GM18499 (cell line): ENCODE results near the gene KLF6.
A peak's percentile ranks its signal among the peaks of the same experiment; 100 is the strongest.

ENCODE experiments used
- ATAC-seq: cut with Tn5 transposase; IDR thresholded peaks from one replicate; pipeline ENCODE4 v1.9.1; 2021; ENCODE audit warnings: moderate number of reproducible peaks; ENCODE audit not compliant: insufficient read depth, unreplicated experiment

Gene KLF6

DNA sequence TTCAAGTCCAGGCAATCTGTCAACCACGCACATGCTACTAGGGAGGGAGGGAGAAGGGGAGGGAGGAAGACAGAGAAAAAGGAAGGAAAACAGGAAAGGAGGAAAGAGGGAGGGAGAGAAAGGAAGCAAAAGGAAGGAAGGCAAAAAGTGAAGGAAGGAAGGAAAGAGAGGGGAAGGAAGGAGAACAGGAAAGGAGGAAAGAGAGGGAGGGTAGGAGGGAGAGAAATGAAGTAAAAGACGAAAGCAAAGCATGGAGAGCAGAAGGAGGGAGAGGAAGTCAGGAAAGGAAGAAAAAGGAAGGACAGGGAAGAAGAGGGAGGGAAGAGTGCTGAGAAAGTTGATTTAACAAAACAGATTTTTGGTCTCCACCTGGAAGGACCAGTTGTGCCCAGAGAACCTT lies 25.6 kb downstream of the KLF6 start:
- no peak for ATAC-seq

DNA sequence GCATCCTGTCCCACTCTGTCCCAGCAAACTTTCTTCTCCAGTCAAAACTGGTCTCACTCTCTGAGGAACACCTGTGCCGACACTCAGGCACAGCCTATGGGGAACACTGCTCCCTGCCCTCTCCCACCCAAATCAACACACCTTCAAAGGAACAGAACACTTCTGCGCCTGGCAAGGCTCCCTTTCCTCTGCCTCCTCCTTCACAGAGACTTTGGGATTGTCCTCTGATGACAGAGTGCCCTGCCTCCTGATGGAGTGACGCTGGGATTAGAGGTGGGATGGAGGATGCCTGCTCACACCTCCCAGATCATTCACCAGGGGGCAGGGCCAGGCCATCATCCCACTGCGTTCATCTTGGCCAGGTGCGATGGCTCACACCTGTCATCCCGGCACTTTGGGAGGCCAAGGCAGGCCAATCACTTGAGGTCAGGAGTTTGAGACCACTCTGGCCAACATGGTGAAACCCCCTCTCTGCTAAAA lies 26.5 kb downstream of the KLF6 start:
- no peak for ATAC-seq

DNA sequence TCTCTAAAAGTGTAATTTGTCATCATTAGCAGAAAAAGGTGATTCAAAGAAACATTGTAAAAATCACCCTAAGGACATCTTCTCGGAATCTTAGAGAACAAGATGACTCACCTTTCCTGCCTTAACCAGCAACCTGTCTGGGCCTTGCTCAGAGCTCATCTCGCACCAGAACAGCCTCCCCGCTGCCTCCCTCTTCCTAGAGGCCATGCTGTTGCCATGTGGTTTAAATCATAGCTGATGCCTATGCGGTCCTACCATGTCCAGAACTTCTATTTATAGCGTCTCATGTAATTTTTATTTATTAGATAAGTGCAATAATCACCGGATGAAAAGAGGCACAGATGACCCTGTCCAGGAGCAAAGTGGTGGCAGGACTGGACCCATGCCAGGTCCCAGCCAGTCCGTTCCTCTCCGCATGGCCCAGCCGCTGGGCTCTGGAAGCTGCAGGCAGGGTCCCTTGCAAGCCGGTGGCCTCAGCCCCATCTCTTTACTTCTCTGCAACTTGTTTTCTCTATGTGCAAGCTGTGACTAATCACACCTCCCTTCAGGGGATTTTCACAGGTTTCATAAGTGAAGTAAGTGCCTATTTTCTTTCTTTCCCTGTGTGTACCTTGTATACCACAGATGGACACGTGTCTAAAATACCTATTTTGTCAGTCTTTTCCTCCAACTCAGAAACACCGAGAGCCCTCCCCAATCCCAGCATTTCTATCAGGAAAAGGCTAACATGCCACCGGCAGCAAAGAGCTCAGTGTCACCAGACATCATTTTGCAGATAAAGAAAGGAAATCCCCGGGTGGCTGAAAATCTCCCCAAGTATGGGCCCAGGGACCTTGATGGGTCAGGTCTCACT lies 27.1 kb downstream of the KLF6 start:
- peak; percentile 89 for ATAC-seq

DNA sequence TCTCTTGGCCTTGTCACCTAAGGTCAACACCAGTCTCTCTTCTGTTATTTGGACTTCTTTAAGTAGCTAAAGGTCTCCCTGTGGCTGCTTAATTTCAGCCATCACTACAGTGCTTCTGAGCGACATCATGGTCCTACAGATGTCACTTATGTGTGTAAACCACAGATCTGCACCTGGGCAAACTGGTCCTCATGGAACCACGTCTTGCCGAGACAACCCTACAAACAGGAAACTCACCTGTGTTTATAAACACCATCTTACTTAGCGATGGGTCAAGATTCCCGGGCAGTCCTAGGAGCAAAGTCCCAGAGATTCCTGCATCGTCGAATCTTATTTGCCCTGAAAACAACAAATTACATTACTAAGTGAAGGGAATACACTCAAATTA lies 27.8 kb downstream of the KLF6 start:
- ATAC-seq: no peak

DNA sequence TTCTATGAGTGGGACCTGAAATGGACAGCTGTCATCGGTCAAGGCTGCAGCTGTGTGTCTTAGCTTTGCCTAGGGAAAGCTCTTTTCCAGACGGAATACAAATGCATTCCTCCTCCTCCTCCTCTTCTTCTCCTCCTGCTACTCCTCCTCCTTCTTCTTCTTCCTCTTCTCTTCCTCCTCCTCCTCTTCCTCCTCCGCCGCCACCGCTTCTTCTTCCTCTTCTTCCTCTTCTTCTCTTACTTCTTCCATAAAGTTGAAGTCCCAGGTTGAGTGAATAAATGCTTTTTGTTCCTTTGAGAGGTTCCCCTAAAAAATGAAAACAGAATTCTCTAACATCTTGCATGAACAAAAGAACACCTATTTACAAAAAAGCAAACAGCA lies 28.7 kb downstream of the KLF6 start:
- no peak for ATAC-seq

DNA sequence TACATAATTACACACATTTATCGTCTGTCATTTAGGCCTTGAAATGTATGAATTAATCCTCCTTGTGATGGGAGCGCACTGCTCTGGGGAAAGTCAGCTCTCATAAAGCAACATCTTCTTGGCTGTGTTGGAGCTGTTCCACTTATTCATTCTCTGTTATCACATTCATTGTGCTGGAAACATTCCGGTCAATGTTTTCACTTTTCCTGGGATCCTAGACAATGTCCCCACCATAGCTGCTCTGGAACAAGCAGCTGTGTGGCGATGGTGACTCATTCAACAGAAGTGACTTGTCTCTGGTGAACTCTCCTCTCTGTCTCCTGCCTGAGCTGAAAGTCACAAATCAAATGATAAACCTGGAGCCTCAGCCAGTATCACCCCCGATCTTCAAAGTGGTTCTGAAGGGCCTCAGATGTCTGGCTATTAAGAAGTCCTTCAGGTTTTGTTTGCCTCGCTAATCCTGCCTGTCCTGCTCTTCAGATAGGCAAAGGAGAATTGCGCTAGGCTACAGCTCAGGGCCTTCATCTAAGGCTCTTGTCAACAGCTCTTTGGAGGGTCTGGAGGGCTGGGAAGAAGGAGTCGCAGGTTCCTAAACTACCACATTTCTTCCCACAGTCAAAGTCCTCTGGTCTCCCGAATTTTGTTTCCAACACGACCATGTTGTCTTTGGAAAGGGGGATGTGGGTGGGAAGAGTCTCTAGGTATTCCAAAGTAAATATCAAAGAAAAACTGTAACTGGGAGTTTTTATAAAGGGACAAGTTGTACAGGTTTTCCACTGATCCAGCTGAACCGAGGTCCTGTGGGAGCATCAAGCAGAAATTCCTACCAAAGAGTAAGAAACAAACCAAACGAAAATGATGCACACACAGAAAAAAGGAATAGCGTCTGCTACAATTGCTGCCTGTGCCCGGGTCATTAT lies 29.3 kb downstream of the KLF6 start:
- ATAC-seq: no peak

DNA sequence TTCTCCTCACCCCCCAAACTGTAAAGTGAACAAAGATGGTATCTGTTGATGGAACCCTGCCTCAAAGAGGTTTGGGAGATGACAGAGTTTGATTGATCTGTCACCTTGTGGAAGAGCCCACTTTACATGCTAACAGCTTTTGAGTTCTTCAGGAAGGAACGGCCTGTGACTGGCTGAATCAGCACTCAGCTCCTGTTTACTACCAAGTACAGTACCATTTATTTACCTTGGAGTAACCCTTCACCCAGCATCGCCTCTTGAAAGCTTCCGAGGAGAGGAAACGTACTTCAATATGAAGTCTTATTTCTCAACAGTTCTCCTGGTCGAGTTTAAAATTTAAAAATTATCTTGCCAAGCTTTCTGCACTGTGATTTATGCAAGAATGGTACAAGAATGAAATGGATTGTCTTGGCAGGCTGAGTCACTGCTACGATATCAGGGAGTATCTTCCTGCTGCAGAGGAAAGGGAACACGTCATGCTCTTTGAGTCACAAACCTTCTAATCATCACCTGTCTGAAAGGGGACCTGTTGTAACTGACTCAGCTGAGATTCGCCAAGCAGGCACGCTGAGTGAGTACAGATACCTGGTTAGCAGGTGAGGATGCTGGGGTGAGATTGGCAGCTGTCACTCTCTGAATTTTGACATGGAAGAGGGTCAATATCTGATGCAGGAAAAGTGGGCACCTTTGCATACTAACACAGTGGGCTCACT lies 30.1 kb downstream of the KLF6 start:
- no peak for ATAC-seq

DNA sequence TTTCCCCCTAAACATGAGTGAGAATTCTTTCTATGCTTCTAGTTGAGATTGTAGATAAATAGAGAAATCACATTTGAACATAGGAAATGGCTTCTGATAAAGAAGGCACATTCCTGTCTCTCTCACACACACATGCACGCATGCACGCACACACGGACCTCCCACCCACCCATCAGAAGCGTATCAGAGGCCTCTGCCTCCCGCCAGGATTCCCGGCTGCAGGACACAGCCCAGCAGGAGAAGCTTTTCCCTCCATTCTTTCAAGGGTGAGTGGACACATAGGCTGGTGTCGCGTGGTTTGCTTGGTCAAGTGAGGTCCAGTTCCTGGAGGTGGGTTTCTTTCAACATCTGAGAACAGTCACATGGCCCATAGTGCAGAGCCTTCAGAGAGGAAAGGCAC lies 34.2 kb downstream of the KLF6 start:
- ATAC-seq: no peak

DNA sequence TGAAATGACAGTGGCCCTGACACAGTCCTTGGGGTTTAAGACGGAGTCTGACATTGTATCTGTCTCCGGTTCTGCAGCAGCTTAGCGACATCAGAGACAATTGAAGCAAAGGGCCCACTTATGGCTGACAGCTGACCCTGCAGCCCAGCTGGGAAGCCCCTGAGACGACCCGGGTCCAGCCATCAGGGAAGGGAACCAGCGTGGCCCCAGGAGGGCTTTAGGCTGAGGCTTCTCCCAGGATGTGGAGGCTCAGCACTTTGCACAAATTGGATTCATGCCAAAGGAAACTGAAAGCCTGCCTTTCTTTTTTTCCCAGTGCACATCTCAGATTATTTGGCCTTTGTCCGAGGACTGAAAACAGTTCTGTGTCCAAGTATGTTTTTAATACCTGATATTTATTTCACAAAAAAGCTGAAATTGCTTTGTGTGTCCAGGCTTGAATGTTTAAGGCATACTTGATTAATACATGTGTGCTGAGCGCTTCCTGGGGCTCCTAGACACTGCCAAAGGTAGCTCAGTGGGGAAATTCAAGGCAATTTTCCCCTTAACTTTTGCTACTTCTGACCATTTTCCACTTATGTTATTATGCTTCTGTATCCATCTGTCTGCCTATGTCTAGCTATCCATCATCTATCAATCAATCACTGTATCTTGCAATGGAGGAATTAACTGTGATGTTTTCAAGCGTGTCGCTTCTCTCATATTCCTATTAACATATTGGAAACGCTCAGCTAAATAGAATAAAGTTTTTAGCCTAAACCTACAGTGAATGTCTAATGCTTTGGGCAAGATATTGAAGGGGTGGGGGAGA lies 34.8 kb downstream of the KLF6 start:
- ATAC-seq: no peak

DNA sequence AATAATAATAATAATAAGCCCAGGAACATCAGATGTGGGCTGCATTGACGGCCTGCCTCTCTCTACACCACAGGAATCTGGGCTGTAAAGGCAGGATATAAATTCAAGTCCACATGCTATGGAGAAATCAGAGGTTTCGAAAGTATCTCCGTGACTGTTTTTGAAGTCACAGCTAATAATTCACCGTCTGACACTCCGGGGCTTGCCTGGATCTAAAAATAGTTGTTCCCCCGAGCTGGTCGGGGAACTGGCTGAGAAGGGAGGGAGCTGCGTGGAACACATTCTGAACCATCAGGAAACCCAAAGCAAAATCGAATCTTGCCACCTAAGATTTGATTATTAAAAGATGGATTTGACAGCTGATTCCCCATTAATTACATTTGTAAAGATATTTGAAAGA lies 35.4 kb downstream of the KLF6 start:
- ATAC-seq: no peak

DNA sequence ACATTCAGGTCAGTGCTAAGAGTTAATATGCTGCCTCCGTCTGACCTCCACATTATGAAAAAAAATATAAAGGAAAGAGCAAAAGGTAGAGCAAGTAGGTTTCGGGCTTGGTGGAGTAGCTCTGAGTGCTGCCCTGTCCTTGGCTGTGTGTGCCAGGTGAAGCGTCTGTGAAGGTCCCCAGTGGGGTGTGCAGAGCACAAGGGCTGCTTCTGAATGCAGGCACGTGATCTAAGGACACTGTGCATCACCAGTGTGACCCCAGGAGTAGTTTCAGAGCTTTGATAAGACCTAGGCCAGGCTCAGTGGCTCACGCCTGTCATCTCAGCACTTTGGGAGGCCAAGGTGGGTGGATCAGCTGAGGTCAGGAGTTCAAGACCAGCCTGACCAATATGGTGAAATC lies 36.0 kb downstream of the KLF6 start:
- no peak for ATAC-seq

DNA sequence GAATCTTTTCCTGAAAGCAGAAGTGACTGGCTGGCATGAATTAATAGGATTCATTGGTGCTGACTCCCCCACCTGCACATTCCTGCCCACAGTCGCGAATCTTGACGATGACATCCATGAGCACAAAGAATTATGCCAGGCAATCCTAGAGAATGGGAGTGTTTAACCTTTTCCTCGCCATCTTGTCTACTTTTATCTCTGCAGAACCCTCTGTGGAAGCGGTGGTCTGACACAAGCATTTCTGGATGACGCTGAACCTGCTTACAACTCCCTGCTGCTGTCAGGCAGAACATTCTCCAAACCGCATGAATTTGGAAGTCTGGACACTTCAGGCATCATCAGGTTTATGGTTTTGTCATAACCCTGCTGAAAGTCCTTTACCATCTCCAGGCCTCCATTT lies 36.5 kb downstream of the KLF6 start:
- no peak for ATAC-seq

DNA sequence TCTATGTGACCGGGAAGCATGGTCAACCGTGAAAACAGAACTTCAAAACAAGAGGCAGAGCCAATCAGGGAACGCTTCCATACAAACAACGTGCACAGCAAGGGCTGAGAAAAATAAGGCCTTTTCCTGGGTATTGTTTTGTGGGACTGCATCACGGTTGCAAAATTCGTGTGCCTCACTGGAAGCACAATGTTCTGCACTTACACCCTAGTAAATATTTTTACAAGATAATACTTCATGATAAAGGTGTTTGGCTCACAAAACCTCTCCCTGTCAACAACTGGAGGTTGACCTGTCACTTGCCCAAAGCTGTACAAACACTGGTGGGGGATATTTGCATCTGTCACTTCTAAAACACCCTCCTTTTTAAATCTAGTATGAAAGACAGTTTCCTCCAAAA lies 37.0 kb downstream of the KLF6 start:
- no peak for ATAC-seq

DNA sequence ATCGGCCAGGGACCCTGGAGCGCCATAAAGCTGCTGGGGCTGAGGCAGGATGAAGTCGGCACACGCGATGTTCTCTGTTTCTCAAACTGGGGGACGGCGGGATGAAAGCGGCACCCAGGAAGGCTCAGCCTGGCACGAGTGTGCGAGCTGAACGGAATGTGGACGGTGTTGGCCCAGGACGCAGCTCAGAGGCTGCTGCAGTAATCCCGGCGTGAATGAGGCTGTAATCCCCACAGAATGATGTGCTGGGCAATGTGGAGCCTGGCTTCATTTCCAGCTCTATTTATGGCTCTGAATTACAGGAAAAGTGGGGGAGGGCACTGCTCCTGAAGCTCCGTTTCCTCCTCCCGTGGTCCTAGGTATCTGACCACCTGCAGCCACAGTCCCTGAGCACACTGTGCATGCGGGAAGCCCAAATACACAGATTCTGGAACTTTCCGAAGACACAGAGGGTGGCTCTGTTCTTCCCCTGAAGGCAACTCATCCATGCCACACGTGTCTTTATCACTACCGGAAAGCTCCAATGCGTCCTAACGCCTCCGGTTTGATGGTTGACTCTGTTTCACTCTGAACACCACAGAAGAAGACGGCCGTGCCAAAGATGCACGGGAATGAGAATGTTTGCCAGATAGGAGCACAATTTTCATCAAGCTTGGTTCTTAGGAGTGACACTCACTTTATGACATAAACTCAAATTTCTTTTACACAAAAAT lies 37.6 kb downstream of the KLF6 start:
- no peak for ATAC-seq

DNA sequence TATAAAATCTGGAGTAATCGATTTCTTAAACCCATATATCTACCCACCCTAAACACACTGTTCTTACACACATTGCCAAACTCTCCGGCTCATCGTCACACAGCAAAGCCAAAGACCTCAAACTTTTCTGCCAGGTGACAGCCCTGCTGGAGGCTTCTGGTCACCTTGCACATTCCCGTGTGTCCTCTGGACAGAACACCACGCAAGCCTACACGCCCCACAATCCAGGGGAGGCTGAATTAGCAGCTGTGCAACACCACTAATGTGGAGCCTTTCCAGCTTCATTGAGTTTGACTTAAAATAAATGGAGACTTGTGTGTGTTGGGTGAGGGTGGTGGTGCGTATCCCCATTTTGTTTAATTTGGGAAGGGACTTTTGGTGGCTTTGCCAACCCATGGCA lies 38.4 kb downstream of the KLF6 start:
- ATAC-seq: no peak

DNA sequence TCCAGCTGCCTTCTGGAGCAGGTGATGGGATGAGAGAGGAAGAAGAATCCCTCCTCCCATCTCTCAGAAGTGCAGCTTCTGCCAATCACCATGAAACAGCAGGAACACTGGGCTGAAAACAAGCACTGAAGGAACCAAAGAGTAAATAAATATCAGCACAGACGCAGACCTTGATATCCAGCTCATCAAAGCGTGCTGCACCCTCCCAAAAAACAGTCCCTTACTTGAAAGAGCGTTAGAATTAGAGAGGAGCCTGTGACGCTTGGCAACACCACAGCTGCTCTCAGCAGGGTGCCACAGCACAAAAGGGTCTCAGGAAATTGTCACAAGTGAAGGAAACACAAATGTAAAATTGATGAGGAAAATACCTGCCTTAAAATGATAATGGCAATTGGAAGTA lies 39.5 kb downstream of the KLF6 start:
- no peak for ATAC-seq

DNA sequence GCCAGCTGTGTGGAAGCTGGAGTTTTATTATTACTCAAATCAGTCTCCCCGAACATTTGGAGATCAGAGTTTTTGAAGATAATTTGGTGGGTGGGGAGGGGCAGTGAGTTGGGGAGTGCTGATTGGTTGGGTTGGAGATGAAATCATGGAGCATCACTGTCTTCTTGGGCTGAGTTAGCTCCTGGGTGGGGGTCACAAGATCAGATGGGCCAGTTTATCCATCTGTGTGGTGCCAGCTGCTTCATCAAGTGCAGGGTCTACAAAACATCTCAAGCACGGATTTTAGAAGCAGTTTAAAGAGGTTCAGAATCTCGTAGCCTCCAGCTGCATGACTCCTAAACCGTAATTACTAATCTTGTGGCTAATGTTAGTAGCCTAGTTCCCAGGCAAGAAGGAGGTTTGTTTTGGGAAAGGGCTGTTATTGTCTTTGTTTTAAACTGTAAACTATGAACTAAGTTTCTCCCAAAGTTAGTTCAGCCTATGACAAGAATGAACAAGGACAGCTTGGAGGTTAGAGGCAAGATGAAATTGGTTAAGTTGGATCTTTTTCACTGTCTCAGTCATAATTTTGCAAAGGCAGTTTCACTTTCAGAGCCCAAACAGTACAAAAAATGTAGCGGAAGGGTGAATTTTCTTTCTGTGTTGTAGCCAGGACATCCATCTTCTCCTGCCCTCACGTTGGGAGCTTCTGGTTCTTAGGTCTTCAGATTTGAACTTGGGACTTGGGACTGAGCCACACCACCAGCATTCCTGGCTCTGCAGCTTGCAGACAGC lies 43.1 kb downstream of the KLF6 start:
- ATAC-seq: no peak

DNA sequence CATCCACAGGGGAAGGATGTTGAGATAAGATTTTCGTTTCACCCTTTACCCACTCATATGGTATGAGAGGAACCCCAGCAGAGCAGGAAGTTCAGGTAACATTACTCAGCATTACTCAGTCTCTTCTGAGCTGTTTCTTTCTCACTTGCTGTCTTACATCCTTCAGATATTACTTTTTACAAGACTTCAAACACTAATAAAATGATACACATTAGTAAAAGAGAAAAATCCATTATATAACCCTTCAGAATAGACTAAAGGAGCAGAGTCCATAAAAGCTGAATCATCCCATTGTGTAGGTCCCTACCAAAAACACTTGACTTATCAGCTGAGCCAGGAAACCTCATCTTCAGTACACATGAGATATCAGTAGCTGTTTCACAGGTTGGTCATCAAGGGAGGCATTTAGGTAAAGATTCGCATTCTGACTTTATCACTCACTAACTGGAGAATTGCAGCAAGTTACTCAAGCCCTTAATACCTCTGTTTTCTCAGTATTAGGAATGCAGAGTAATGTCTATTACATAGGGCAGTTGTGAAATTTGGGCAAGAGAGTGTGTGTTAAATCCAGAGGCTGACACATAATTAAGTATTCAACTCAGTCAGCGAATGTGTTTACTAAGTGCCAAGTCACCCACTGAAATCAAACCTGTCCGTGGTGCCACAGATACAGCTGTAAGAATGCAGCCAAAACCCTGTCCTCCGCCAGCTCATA lies 44.7 kb downstream of the KLF6 start:
- peak; percentile 58 for ATAC-seq
